Measurements from ENCODE around the gene ANKRD22.

Gene ANKRD22

DNA sequence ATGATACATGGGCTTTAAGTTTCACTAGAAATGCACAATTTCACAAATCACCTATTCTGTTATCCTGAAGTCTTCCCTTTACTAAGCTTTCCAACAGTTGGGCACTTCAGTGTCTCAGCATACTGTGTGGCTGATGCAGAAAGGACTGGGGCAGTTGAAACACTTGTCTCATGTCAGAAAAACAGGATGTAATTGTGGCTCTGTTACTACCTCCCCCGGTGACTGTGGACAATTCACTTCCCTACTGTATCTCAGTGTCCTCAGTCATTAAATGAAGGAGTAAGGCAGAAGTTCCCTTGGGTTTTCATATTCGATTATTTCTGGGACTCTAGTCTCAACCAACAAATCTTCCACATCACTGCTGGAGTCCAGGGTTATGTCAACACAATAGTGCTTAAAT lies 17.9 kb downstream of the ANKRD22 start:
- Mint-ChIP-seq H3K4me1 (peaks cover 34% of the 10 kb centered on the region), H3K36me3 (no peaks in the 10 kb centered on the region), H3K4me3 (no peak overlapping the region), H3K27ac (no peak overlapping the region), H3K9me3 (no peaks in the 10 kb centered on the region)
- no peak for DNase-seq (ENCODE audit: low spot score in 2 of 2)
- ATAC-seq: no peak

GRCh38 chr10:88833156-88833555 lies 18.5 kb downstream of the ANKRD22 start:
- Mint-ChIP-seq H3K4me1 (peaks cover 38% of the 10 kb centered on the region), H3K36me3 (no peaks in the 10 kb centered on the region), H3K4me3 (no peak overlapping the region), H3K27ac (no peak overlapping the region), H3K9me3 (no peaks in the 10 kb centered on the region)
- no peak for ATAC-seq
- no peak for DNase-seq (ENCODE audit: low spot score in 2 of 2)

GRCh38 chr10:88832376-88832775 lies 19.3 kb downstream of the ANKRD22 start:
- Mint-ChIP-seq H3K9me3 (no peaks in the 10 kb centered on the region), H3K27ac (no peak overlapping the region), H3K4me3 (no peak overlapping the region), H3K36me3 (no peaks in the 10 kb centered on the region), H3K4me1 (peaks cover 45% of the 10 kb centered on the region)
- ATAC-seq (no peak), DNase-seq (ENCODE audit: low spot score in 2 of 2) (no peak)

DNA sequence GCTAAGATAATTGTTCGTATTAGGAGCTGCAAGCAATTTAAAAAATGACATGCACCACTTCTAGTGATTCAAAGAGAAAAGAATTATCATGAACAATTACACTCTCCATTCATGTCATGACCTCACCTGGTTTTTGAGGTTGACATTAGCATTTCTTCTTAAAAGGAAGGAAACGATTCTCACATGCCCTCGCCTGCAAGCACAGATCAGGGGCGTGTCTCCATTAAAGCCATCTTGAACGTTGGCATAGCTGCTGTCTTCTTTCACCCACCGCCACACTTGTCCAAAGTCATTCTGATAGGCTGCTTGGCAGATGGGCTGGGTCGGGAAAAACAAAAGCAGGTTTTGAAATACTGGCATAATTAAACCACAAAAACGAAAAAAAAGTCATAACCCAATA lies 19.9 kb downstream of the ANKRD22 start:
- H3K27ac Mint-ChIP-seq: peak overlapping the region; percentile 13
- ATAC-seq: peak; percentile 84
- peak in 1 of 2 donors; percentile 16 for DNase-seq (ENCODE audit: low spot score in 2 of 2)
- H3K36me3 Mint-ChIP-seq: no peaks in the 10 kb centered on the region
- peak overlapping the region; percentile 46 for H3K4me3 Mint-ChIP-seq
- no peaks in the 10 kb centered on the region for H3K9me3 Mint-ChIP-seq
- peaks cover 52% of the 10 kb centered on the region for H3K4me1 Mint-ChIP-seq

- Mint-ChIP-seq H3K36me3 (no peaks in the 10 kb centered on the region), H3K4me3 (peak overlapping the region; percentile 46), H3K4me1 (peaks cover 61% of the 10 kb centered on the region), H3K9me3 (no peaks in the 10 kb centered on the region), H3K27ac (peak overlapping the region; percentile 13)
- ATAC-seq (peak; percentile 52), DNase-seq (ENCODE audit: low spot score in 2 of 2) (no peak)
Observed at GRCh38 chr10:88830643-88831268, 20.9 kb downstream of the ANKRD22 start.

- Mint-ChIP-seq H3K9me3 (no peaks in the 10 kb centered on the region), H3K4me1 (peaks cover 64% of the 10 kb centered on the region), H3K36me3 (no peaks in the 10 kb centered on the region), H3K4me3 (no peak overlapping the region), H3K27ac (no peak overlapping the region)
- ATAC-seq (no peak), DNase-seq (ENCODE audit: low spot score in 2 of 2) (no peak)
Observed at GRCh38 chr10:88828310-88828709, 23.3 kb downstream of the ANKRD22 start.

DNA sequence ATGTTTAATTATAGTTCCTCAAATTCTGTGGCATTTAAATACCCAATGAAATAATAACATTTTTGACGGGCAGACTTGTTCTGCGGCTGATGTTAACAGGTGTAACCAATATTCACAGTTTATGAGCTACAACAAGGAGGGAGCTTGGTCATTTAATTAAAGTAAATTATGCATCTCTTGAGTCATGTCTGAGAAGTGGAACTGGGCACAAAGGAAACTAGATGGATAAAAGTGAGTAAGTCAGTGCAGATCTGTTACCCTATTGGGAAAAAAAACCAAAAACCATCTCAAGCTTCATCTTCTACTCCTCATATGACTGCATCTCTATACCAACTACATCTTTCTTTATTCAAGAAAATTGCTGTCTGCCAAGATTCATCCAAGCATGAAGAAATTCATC lies 24.0 kb downstream of the ANKRD22 start:
- no peaks in the 10 kb centered on the region for H3K36me3 Mint-ChIP-seq
- H3K9me3 Mint-ChIP-seq: no peaks in the 10 kb centered on the region
- H3K4me3 Mint-ChIP-seq: no peak overlapping the region
- peaks cover 57% of the 10 kb centered on the region for H3K4me1 Mint-ChIP-seq
- DNase-seq (ENCODE audit: low spot score in 2 of 2) (no peak), ATAC-seq (peak; percentile 58)
- no peak overlapping the region for H3K27ac Mint-ChIP-seq

GRCh38 chr10:88826388-88826787 lies 25.3 kb downstream of the ANKRD22 start:
- H3K36me3 Mint-ChIP-seq: no peaks in the 10 kb centered on the region
- H3K27ac Mint-ChIP-seq: peak overlapping the region; percentile 35
- H3K4me3 Mint-ChIP-seq: peak overlapping the region; percentile 15
- ATAC-seq (no peak), DNase-seq (ENCODE audit: low spot score in 2 of 2) (no peak)
- no peaks in the 10 kb centered on the region for H3K9me3 Mint-ChIP-seq
- peaks cover 49% of the 10 kb centered on the region for H3K4me1 Mint-ChIP-seq

DNA sequence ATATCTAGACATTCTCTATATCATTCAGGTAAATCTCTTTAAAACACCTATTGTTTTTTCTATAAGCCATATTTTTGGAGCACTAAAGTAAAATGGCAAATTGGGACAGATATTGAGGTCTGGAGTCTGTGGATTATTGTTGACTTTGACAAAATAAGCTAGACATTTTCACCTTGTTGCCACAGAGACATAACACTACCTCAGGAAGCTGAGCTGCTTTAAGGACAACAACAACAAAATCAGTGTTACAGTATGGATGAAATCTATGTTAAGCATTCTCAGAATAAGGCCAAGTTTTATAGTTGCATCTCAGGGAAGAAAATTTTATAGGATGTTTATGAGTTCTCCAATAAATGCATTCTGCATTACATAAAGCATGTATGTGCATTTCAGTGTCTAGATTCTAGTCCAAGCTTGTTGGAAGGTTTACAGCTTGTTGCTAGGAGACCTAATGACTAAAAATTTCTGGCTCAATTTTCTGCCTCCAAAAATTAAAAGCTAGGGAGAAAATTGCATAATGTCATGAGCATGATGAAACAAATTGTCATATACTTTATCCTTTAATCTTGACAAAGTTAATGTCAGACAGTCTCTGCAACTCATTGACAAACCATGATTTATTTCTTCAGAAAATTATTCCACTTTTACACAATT lies 30.8 kb downstream of the ANKRD22 start:
- Mint-ChIP-seq H3K36me3 (no peaks in the 10 kb centered on the region), H3K27ac (no peak overlapping the region), H3K4me1 (peaks cover 12% of the 10 kb centered on the region), H3K9me3 (no peaks in the 10 kb centered on the region), H3K4me3 (no peak overlapping the region)
- no peak for ATAC-seq
- DNase-seq (ENCODE audit: low spot score in 2 of 2): no peak

DNA sequence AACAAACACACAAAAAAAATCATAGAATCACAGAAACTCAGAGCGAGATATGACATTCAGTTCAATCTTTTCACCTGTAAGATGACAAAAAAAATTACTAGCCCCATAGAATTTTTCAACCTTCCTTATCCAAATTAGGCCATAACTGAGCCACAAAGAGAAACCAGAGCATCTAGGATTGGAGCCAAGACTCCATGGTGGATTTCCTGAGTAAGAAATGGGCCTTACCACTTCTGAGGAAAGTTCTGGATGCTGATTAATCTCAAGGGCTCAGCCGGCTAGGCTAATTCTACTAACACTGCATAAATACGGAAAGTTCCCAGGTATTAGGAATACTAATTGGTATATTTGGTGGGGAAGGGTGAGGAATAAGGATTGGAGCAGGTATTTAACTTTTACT lies 32.4 kb downstream of the ANKRD22 start:
- Mint-ChIP-seq H3K9me3 (no peaks in the 10 kb centered on the region), H3K4me1 (no peaks in the 10 kb centered on the region), H3K4me3 (no peak overlapping the region), H3K36me3 (no peaks in the 10 kb centered on the region), H3K27ac (no peak overlapping the region)
- DNase-seq (ENCODE audit: low spot score in 2 of 2) (no peak), ATAC-seq (no peak)

- Mint-ChIP-seq H3K4me3 (no peak overlapping the region), H3K9me3 (no peaks in the 10 kb centered on the region), H3K27ac (no peak overlapping the region), H3K4me1 (peaks cover 11% of the 10 kb centered on the region), H3K36me3 (no peaks in the 10 kb centered on the region)
- DNase-seq (ENCODE audit: low spot score in 2 of 2) (no peak), ATAC-seq (no peak)
Observed at GRCh38 chr10:88813200-88813599, 38.4 kb downstream of the ANKRD22 start.

DNA sequence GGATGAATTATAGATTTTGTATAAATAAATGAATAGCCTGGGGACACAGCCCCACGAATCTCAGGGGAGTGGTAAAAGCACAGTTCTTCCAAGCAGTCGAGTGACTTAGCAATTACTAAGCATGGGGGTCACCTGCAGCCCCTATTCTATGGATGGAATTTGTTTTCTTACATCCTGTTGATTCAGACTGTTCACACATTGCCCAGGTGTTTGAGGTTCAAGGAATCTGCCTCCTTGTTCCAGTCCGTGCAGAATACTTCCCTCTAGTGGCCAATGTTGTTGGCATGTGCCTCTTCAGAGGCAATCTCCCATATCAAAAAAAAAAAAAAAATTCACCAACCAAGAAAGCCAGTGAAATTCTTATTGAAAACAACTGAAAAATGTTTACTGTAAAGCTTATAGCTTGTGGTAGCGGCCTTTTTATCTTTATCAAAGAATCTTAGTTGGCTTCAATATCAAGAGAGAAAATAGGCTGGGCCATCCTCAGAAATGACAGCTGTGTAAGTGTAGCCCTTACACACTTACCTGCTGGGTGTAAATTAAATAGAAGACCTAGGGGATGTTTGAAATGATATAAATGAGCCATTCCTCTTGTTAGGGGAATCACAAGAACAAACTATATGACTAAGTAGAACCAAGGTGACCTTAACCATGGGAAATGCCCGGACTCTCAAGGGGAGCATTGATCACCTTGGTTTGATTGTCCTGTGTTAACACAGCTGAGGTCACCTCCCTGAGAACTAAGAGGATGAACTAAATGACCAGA lies 41.3 kb downstream of the ANKRD22 start:
- ATAC-seq: peak; percentile 86
- peaks cover 11% of the 10 kb centered on the region for H3K4me1 Mint-ChIP-seq
- peak in 1 of 2 donors; percentile 55 for DNase-seq (ENCODE audit: low spot score in 2 of 2)
- no peaks in the 10 kb centered on the region for H3K36me3 Mint-ChIP-seq
- H3K4me3 Mint-ChIP-seq: no peak overlapping the region
- H3K27ac Mint-ChIP-seq: no peak overlapping the region
- no peaks in the 10 kb centered on the region for H3K9me3 Mint-ChIP-seq

DNA sequence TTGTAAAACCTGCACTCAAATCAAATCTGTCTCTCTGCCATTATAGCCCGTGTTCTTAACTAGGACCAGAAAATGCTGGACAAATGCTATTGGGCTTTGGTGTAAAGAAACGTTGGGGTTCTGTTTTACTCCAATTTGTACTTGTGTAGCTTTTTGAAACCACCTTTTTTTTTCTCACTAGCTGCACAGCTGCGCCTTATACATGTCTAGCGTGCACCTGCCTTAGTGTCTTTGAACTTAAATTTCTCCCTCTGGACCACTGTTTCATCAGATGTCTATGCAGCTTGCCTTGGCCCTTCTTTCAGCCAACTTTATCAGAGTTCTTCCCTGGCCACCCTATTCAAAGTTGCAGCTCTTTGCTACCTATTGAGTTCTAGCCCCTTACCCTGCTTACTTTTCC lies 42.0 kb downstream of the ANKRD22 start:
- Mint-ChIP-seq H3K4me1 (peaks cover 11% of the 10 kb centered on the region), H3K4me3 (no peak overlapping the region), H3K27ac (no peak overlapping the region), H3K36me3 (no peaks in the 10 kb centered on the region), H3K9me3 (no peaks in the 10 kb centered on the region)
- DNase-seq (ENCODE audit: low spot score in 2 of 2): no peak
- ATAC-seq: no peak

- Mint-ChIP-seq H3K36me3 (no peaks in the 10 kb centered on the region), H3K4me3 (no peak overlapping the region), H3K4me1 (peaks cover 11% of the 10 kb centered on the region), H3K9me3 (no peaks in the 10 kb centered on the region), H3K27ac (no peak overlapping the region)
- ATAC-seq (no peak), DNase-seq (ENCODE audit: low spot score in 2 of 2) (no peak)
Observed at GRCh38 chr10:88805924-88806323, 45.7 kb downstream of the ANKRD22 start.

DNA sequence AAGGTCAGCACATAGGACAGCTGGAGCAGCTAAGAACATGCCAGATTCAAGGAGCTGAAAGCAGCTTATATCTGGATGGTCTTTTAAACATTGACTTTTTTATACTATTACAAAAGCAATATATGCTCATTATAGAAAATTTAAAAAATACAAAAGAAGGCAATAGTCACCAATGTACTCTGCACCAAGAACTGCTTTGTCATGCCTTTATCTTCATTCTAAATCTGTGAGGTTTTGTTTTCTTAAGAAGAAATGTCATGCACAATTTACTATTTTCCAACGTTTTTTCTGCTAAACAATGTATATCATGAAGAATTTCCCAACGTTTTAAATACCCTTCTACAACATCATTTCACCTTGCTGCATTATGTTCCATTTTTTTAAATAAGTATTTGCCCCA lies 46.3 kb downstream of the ANKRD22 start:
- Mint-ChIP-seq H3K27ac (no peak overlapping the region), H3K4me1 (peaks cover 8% of the 10 kb centered on the region), H3K4me3 (no peak overlapping the region), H3K36me3 (no peaks in the 10 kb centered on the region), H3K9me3 (no peaks in the 10 kb centered on the region)
- ATAC-seq: no peak
- DNase-seq (ENCODE audit: low spot score in 2 of 2): no peak
